Measurements from ENCODE around the gene INO80E. TPM values are rescaled to one million over a fixed set of nuclear protein-coding genes. Genes with fewer than 3 reads are reported as not detected.
A peak's percentile ranks its signal among the peaks of the same experiment; 100 is the strongest.

The INO80E gene
- total RNA-seq, 1 experiment from 2014 or later, result 94.1 TPM

DNA sequence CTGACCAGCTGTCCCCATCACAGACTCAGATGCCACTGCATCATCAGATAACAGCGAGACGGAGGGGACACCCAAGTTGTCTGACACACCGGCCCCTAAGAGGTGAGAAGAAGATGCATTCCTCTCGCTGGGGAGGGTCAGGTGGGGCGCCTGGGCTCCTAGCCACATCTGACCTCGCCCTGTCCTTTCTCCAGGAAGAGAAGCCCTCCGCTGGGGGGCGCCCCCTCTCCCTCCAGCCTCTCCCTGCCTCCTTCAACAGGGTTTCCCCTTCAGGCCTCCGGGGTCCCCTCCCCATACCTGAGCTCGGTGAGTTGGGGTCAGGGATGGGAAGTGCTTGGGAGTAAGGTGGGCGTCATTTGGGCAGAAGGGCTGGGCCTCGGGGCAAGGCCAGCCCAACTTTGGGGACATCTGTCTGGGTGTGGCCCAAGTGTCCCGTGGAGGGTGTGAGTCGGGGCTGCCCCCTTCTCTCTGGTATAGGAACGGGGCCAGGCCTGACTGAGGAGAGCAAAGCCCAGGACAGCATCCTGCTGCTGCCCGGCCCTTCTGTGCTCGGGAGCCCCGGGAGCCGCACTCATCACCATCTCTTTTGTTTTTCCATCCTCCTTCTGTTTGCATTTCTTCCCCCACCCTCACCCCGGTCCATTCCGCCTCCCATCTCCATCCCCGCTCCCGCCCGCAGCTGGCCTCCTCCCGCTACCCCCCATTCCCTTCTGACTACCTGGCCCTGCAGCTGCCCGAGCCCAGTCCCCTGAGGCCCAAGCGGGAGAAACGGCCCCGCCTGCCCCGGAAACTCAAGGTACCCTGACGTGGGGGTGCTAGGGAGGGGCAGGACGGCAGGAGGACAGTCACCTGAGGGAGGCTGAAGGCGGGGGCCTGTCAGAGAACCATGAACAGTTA is 4.9 kb downstream of the INO80E start:
- H3K79me1 ChIP-seq (ENCODE audit: insufficient read depth, low read depth, low read length, poor library complexity, severe bottlenecking), result no peaks in the 10 kb centered on the region
- H4K91ac ChIP-seq (ENCODE audit: insufficient read length, low read depth, low read length), result no peak overlapping the region
- no peak overlapping the region for H2BK20ac ChIP-seq (ENCODE audit: low read depth, low read length, poor library complexity, severe bottlenecking)
- peak; percentile 69 for DNase-seq
- H4K5ac ChIP-seq (ENCODE audit: insufficient read length, low read depth, low read length), result no peak overlapping the region
- H3T11ph ChIP-seq (ENCODE audit: low read length), result no peak overlapping the region
- H3K56ac ChIP-seq (ENCODE audit: insufficient read length, low read depth, low read length), result no peak overlapping the region
- no peaks in the 10 kb centered on the region; the same call in 1 of the 2 replicates for H3K79me2 ChIP-seq (ENCODE audit: insufficient read depth, low read length)
- peaks cover 27 to 55% (median 29%) of the 10 kb centered on the region in 3 experiments for H3K36me3 Mint-ChIP-seq (ENCODE audit: insufficient read depth in 1 of 3, low read depth in 3 of 3)
- no peak overlapping the region for H3K14ac ChIP-seq (ENCODE audit: insufficient read depth, low read length)
- H3K4ac ChIP-seq (ENCODE audit: low read depth, low read length), result no peak overlapping the region
- H3K27me3 ChIP-seq (ENCODE audit: insufficient read depth, low read length), result no peaks in the 10 kb centered on the region
- H3K27ac ChIP-seq (ENCODE audit: insufficient read length, low read depth, low read length), result no peak overlapping the region
- no peaks in the 10 kb centered on the region for H3K9me3 ChIP-seq (ENCODE audit: control insufficient read depth, low read depth, low read length)
- no peaks in the 10 kb centered on the region; a peak in 1 of 5 replicates for H3K9me3 Mint-ChIP-seq
- no peak overlapping the region for H2AFZ ChIP-seq (ENCODE audit: low read length)
- H2BK15ac ChIP-seq (ENCODE audit: low read depth, low read length), result no peak overlapping the region
- no peaks in the 10 kb centered on the region for H4K20me1 ChIP-seq (ENCODE audit: control insufficient read depth, insufficient read depth, insufficient read length)
- H3K4me3 Mint-ChIP-seq, result peak overlapping the region in 1 of 2 experiments; percentile 73; a peak in 3 of 5 replicates
- H3K4me1 Mint-ChIP-seq, result peaks cover 5 to 28% of the 10 kb centered on the region in 2 experiments
- peaks cover 9% of the 10 kb centered on the region for H3K23me2 ChIP-seq (ENCODE audit: insufficient read length, low read depth, low read length, poor library complexity, severe bottlenecking)
- H2AK5ac ChIP-seq (ENCODE audit: insufficient read length, low read length), result no peak overlapping the region
- H3K18ac ChIP-seq (ENCODE audit: insufficient read length, low read depth, low read length), result no peak overlapping the region
- H4K8ac ChIP-seq (replicated peaks; ENCODE audit: insufficient read length, low read depth, low read length), result no peak overlapping the region
- no peak overlapping the region for H2BK120ac ChIP-seq (ENCODE audit: low read depth, low read length, poor library complexity, severe bottlenecking)
- no peak overlapping the region for H2BK5ac ChIP-seq (ENCODE audit: insufficient read length, low read length)
- TF ChIP-seq, protein P1, sequence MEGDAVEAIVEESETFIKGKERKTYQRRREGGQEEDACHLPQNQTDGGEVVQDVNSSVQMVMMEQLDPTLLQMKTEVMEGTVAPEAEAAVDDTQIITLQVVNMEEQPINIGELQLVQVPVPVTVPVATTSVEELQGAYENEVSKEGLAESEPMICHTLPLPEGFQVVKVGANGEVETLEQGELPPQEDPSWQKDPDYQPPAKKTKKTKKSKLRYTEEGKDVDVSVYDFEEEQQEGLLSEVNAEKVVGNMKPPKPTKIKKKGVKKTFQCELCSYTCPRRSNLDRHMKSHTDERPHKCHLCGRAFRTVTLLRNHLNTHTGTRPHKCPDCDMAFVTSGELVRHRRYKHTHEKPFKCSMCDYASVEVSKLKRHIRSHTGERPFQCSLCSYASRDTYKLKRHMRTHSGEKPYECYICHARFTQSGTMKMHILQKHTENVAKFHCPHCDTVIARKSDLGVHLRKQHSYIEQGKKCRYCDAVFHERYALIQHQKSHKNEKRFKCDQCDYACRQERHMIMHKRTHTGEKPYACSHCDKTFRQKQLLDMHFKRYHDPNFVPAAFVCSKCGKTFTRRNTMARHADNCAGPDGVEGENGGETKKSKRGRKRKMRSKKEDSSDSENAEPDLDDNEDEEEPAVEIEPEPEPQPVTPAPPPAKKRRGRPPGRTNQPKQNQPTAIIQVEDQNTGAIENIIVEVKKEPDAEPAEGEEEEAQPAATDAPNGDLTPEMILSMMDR (conservative IDR thresholded peaks at IDR 0.05), result peak; percentile 62
- no peaks in the 10 kb centered on the region; the same call in 1 of the 2 replicates for H3K27me3 Mint-ChIP-seq (ENCODE audit: low read depth)
- H3K9ac ChIP-seq (ENCODE audit: extremely low read depth, insufficient read length, low read length), result no peak overlapping the region
- H2BK12ac ChIP-seq (ENCODE audit: insufficient read length, low read depth, low read length), result no peak overlapping the region
- H3K23ac ChIP-seq (ENCODE audit: insufficient read length, low read depth, low read length), result no peak overlapping the region
- peak overlapping the region; percentile 22 for H3K4me2 ChIP-seq (ENCODE audit: insufficient read depth, insufficient read length, low read length)
- H3K4me1 ChIP-seq (ENCODE audit: insufficient read depth, low read length), result 0 out of 2 replicates have a peak, but pooled peaks cover 2% of the 10 kb centered on the region
- WGBS (ENCODE audit: extremely low coverage, insufficient read length, low lambda C conversion rate), result no CpG with 5 or more reads among the region's 33 CpGs
- peak overlapping the region in 1 of 3 experiments; percentile 90; a peak in 1 of 7 replicates for H3K27ac Mint-ChIP-seq
